WTC11 (cell line): ENCODE results near the gene MSS51. TPM values are rescaled to one million over a fixed set of nuclear protein-coding genes. Genes with fewer than 3 reads are reported as not detected.

ENCODE experiments used
- ATAC-seq: fragments of 200-7000 bp; cut with Tn5 transposase; 2 replicates; pipeline ENCODE4 v1.10.0; 2021; ENCODE audit warnings: mild to moderate bottlenecking, moderate library complexity
- CTCF ChIA-PET: fragments of 300-600 bp; sonication (Branson Sonifier 250); formaldehyde crosslinking; loops from one replicate; lab custom pipeline; 2021; ENCODE audit warnings: antibody characterized with exemption; lab: Charles Lee
- POLR2A ChIA-PET: fragments of 350-600 bp; sonication (Branson Sonifier 250); formaldehyde crosslinking; loops from one replicate; lab custom pipeline; 2021; ENCODE audit warnings: antibody characterized with exemption; lab: Charles Lee
- DNase-seq: peaks from one replicate; pipeline ENCODE4 v3.0.0; 2021; ENCODE audit warnings: low spot score
- H3K27ac Mint-ChIP-seq: 2 replicates; pipeline ENCODE4 v1.8.0; 2021; ENCODE audit warnings: mixed read lengths
- H3K27me3 Mint-ChIP-seq: 2 replicates; pipeline ENCODE4 v1.8.0; 2021; ENCODE audit warnings: low read depth, mild to moderate bottlenecking, moderate library complexity, mixed read lengths
- H3K36me3 Mint-ChIP-seq: 2 replicates; pipeline ENCODE4 v1.8.0; 2021; ENCODE audit warnings: mixed read lengths
- H3K4me1 Mint-ChIP-seq: 2 replicates; pipeline ENCODE4 v1.8.0; 2022; ENCODE audit warnings: mixed read lengths
- H3K4me3 Mint-ChIP-seq: 2 replicates; pipeline ENCODE4 v1.8.0; 2021; ENCODE audit warnings: mild to moderate bottlenecking, moderate library complexity, mixed read lengths
- H3K9me3 Mint-ChIP-seq: 2 replicates; pipeline ENCODE4 v1.8.0; 2021; ENCODE audit warnings: mixed read lengths
- EMX1 ChIP-seq: fragments of 250-450 bp; sonication (Bioruptor Pico); IDR thresholded peaks from 2 replicates; pipeline ENCODE4 v1.8.0; 2021; ENCODE audit warnings: mild to moderate bottlenecking
- ETV6 ChIP-seq: sonication (generic); formaldehyde crosslinking; IDR thresholded peaks from 2 replicates; pipeline ENCODE4 v1.8.1; 2022; ENCODE audit warnings: mild to moderate bottlenecking, missing genetic modification reagents
- IRF2 ChIP-seq: sonication (generic); formaldehyde crosslinking; IDR thresholded peaks from 2 replicates; pipeline ENCODE4 v1.8.0; 2022; ENCODE audit warnings: low read depth, missing genetic modification reagents, borderline replicate concordance
- TEAD4 ChIP-seq: sonication (generic); formaldehyde crosslinking; IDR thresholded peaks from 2 replicates; pipeline ENCODE4 v1.8.0; 2022; ENCODE audit warnings: mild to moderate bottlenecking, missing genetic modification reagents
- ZNF219 ChIP-seq: sonication (generic); formaldehyde crosslinking; IDR thresholded peaks from 2 replicates; pipeline ENCODE4 v1.8.0; 2023; ENCODE audit warnings: missing genetic modification reagents, mild to moderate bottlenecking, borderline replicate concordance
- total RNA-seq: library from RNA; stranded (reverse); gene quantifications from 3 replicates; pipeline ENCODE4 v1.2.3, GENCODE V29; 2021
- TF ChIP-seq, protein P1 (sequence below): sonication (generic); formaldehyde crosslinking; IDR thresholded peaks from 2 replicates; pipeline ENCODE4 v1.8.1; 2022; ENCODE audit warnings: low read depth, mild to moderate bottlenecking, moderate library complexity, missing genetic modification reagents, borderline replicate concordance
- TF ChIP-seq, protein P2 (sequence below): sonication (generic); formaldehyde crosslinking; IDR thresholded peaks from 2 replicates; pipeline ENCODE4 v1.8.1; 2023; ENCODE audit warnings: mild to moderate bottlenecking, moderate library complexity, missing genetic modification reagents
- TF ChIP-seq, protein P3 (sequence below): fragments of 200-600 bp; IDR thresholded peaks from 2 replicates; pipeline ENCODE4 v1.8.0; 2022; ENCODE audit warnings: antibody characterized with exemption
- TF ChIP-seq, protein P4 (sequence below): fragments of 250-450 bp; sonication (Bioruptor Pico); IDR thresholded peaks from 2 replicates; pipeline ENCODE4 v1.9.0; 2021; ENCODE audit warnings: mild to moderate bottlenecking, borderline replicate concordance
- TF ChIP-seq, protein P5 (sequence below): sonication (generic); formaldehyde crosslinking; IDR thresholded peaks from 2 replicates; pipeline ENCODE4 v1.8.0; 2023; ENCODE audit warnings: mild to moderate bottlenecking, missing genetic modification reagents
- TF ChIP-seq, protein P6 (sequence below): fragments of 250-450 bp; sonication (Bioruptor Pico); IDR thresholded peaks from 2 replicates; pipeline ENCODE4 v2.1.2; 2022; ENCODE audit warnings: mild to moderate bottlenecking, moderate library complexity

MSS51 gene
- total RNA-seq, 1 experiment from 2014 or later: 3.0 TPM

DNA sequence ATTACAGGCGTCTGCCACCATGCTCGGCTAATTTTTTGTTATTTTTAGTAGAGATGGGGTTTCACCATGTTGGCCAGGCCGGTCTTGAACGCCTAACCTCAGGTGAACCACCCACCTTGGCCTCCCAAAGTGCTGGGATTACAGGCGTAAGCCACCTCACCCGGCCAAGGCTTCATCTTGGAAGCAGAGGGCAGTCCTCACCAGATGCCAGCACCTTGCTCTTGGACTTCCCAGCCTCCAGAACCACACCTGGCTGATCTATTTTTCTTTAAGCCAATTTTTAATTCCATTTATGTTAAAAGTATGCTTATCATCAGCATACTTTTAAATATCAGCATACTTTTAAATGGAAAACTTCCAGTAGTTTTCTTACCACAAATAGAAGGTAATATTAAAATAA, 31.7 kb downstream of the MSS51 start:
- no peak for ATAC-seq
- ChIA-PET CTCF (no interaction called here), POLR2A (no interaction called here)
- no peak overlapping the region for H3K27ac Mint-ChIP-seq
- no peaks in the 10 kb centered on the region for H3K27me3 Mint-ChIP-seq
- H3K9me3 Mint-ChIP-seq: no peaks in the 10 kb centered on the region; the same call in 1 of the 2 replicates
- no peak for TF ChIP-seq TEAD4 (CRISPR knock-in tag)
- TF ChIP-seq, protein P1, sequence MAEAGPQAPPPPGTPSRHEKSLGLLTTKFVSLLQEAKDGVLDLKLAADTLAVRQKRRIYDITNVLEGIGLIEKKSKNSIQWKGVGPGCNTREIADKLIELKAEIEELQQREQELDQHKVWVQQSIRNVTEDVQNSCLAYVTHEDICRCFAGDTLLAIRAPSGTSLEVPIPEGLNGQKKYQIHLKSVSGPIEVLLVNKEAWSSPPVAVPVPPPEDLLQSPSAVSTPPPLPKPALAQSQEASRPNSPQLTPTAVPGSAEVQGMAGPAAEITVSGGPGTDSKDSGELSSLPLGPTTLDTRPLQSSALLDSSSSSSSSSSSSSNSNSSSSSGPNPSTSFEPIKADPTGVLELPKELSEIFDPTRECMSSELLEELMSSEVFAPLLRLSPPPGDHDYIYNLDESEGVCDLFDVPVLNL (CRISPR knock-in tag): no peak
- TF ChIP-seq, protein P2, sequence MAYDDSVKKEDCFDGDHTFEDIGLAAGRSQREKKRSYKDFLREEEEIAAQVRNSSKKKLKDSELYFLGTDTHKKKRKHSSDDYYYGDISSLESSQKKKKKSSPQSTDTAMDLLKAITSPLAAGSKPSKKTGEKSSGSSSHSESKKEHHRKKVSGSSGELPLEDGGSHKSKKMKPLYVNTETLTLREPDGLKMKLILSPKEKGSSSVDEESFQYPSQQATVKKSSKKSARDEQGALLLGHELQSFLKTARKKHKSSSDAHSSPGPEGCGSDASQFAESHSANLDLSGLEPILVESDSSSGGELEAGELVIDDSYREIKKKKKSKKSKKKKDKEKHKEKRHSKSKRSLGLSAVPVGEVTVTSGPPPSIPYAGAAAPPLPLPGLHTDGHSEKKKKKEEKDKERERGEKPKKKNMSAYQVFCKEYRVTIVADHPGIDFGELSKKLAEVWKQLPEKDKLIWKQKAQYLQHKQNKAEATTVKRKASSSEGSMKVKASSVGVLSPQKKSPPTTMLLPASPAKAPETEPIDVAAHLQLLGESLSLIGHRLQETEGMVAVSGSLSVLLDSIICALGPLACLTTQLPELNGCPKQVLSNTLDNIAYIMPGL (CRISPR knock-in tag): no peak
- TF ChIP-seq, protein P3, sequence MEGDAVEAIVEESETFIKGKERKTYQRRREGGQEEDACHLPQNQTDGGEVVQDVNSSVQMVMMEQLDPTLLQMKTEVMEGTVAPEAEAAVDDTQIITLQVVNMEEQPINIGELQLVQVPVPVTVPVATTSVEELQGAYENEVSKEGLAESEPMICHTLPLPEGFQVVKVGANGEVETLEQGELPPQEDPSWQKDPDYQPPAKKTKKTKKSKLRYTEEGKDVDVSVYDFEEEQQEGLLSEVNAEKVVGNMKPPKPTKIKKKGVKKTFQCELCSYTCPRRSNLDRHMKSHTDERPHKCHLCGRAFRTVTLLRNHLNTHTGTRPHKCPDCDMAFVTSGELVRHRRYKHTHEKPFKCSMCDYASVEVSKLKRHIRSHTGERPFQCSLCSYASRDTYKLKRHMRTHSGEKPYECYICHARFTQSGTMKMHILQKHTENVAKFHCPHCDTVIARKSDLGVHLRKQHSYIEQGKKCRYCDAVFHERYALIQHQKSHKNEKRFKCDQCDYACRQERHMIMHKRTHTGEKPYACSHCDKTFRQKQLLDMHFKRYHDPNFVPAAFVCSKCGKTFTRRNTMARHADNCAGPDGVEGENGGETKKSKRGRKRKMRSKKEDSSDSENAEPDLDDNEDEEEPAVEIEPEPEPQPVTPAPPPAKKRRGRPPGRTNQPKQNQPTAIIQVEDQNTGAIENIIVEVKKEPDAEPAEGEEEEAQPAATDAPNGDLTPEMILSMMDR: no peak
- TF ChIP-seq, protein P4, sequence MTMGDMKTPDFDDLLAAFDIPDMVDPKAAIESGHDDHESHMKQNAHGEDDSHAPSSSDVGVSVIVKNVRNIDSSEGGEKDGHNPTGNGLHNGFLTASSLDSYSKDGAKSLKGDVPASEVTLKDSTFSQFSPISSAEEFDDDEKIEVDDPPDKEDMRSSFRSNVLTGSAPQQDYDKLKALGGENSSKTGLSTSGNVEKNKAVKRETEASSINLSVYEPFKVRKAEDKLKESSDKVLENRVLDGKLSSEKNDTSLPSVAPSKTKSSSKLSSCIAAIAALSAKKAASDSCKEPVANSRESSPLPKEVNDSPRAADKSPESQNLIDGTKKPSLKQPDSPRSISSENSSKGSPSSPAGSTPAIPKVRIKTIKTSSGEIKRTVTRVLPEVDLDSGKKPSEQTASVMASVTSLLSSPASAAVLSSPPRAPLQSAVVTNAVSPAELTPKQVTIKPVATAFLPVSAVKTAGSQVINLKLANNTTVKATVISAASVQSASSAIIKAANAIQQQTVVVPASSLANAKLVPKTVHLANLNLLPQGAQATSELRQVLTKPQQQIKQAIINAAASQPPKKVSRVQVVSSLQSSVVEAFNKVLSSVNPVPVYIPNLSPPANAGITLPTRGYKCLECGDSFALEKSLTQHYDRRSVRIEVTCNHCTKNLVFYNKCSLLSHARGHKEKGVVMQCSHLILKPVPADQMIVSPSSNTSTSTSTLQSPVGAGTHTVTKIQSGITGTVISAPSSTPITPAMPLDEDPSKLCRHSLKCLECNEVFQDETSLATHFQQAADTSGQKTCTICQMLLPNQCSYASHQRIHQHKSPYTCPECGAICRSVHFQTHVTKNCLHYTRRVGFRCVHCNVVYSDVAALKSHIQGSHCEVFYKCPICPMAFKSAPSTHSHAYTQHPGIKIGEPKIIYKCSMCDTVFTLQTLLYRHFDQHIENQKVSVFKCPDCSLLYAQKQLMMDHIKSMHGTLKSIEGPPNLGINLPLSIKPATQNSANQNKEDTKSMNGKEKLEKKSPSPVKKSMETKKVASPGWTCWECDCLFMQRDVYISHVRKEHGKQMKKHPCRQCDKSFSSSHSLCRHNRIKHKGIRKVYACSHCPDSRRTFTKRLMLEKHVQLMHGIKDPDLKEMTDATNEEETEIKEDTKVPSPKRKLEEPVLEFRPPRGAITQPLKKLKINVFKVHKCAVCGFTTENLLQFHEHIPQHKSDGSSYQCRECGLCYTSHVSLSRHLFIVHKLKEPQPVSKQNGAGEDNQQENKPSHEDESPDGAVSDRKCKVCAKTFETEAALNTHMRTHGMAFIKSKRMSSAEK (CRISPR knock-in tag): no peak
- TF ChIP-seq EMX1 (CRISPR knock-in tag): no peak
- TF ChIP-seq ETV6: no peak
- TF ChIP-seq ZNF219 (CRISPR knock-in tag): no peak
- TF ChIP-seq, protein P5, sequence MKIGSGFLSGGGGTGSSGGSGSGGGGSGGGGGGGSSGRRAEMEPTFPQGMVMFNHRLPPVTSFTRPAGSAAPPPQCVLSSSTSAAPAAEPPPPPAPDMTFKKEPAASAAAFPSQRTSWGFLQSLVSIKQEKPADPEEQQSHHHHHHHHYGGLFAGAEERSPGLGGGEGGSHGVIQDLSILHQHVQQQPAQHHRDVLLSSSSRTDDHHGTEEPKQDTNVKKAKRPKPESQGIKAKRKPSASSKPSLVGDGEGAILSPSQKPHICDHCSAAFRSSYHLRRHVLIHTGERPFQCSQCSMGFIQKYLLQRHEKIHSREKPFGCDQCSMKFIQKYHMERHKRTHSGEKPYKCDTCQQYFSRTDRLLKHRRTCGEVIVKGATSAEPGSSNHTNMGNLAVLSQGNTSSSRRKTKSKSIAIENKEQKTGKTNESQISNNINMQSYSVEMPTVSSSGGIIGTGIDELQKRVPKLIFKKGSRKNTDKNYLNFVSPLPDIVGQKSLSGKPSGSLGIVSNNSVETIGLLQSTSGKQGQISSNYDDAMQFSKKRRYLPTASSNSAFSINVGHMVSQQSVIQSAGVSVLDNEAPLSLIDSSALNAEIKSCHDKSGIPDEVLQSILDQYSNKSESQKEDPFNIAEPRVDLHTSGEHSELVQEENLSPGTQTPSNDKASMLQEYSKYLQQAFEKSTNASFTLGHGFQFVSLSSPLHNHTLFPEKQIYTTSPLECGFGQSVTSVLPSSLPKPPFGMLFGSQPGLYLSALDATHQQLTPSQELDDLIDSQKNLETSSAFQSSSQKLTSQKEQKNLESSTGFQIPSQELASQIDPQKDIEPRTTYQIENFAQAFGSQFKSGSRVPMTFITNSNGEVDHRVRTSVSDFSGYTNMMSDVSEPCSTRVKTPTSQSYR (CRISPR knock-in tag): no peak
- TF ChIP-seq, protein P6, sequence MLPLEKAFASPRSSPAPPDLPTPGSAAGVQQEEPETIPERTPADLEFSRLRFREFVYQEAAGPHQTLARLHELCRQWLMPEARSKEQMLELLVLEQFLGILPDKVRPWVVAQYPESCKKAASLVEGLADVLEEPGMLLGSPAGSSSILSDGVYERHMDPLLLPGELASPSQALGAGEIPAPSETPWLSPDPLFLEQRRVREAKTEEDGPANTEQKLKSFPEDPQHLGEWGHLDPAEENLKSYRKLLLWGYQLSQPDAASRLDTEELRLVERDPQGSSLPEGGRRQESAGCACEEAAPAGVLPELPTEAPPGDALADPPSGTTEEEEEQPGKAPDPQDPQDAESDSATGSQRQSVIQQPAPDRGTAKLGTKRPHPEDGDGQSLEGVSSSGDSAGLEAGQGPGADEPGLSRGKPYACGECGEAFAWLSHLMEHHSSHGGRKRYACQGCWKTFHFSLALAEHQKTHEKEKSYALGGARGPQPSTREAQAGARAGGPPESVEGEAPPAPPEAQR (CRISPR knock-in tag): no peak
- no peak for TF ChIP-seq IRF2 (CRISPR knock-in tag)
- peaks cover 4% of the 10 kb centered on the region; the same call in 1 of the 2 replicates for H3K4me1 Mint-ChIP-seq
- DNase-seq: no peak
- H3K36me3 Mint-ChIP-seq: peaks cover 9% of the 10 kb centered on the region; the same call in 1 of the 2 replicates
- no peak overlapping the region for H3K4me3 Mint-ChIP-seq
